Smooth muscle cell (in vitro differentiated cells): ENCODE results near the gene GUCD1. TPM values are rescaled to one million over a fixed set of nuclear protein-coding genes. Genes with fewer than 3 reads are reported as not detected.

Experiments
- DNase-seq: peaks from one replicate; lab custom pipeline; 2025; ENCODE audit not compliant: unreplicated experiment; lab: John Stamatoyannopoulos, UW
- H2AFZ ChIP-seq: fragments of 200-600 bp; sonication (generic); 2 replicates; pipeline ENCODE4 v1.6.0; 2016; ENCODE audit warnings: antibody characterized with exemption, low read depth, mild to moderate bottlenecking
- H3F3A ChIP-seq: fragments of 200-600 bp; sonication (generic); 2 replicates; pipeline ENCODE4 v1.6.0; 2017; ENCODE audit warnings: antibody characterized with exemption, low read depth
- H3K27ac ChIP-seq: fragments of 200-600 bp; sonication (generic); 2 replicates; pipeline ENCODE4 v1.5.1; 2016; ENCODE audit warnings: low read depth, mild to moderate bottlenecking
- H3K27me3 ChIP-seq: fragments of 200-600 bp; sonication (generic); 2 replicates; pipeline ENCODE4 v1.6.1; 2016; ENCODE audit warnings: low read depth, mild to moderate bottlenecking
- H3K36me3 ChIP-seq: fragments of 200-600 bp; sonication (generic); 2 replicates; pipeline ENCODE4 v1.5.1; 2016; ENCODE audit warnings: low read depth
- H3K4me1 ChIP-seq: fragments of 200-600 bp; sonication (generic); 2 replicates; pipeline ENCODE4 v1.5.1; 2016; ENCODE audit warnings: low read depth
- H3K4me2 ChIP-seq: fragments of 200-600 bp; sonication (generic); 2 replicates; pipeline ENCODE4 v1.6.0; 2016; ENCODE audit warnings: mild to moderate bottlenecking
- H3K4me3 ChIP-seq: fragments of 200-600 bp; sonication (generic); 2 replicates; pipeline ENCODE4 v1.5.1; 2016; ENCODE audit warnings: mild to moderate bottlenecking
- H3K79me2 ChIP-seq: fragments of 200-600 bp; sonication (generic); 2 replicates; pipeline ENCODE4 v1.6.0; 2016; ENCODE audit warnings: low read depth, mild to moderate bottlenecking
- H3K9ac ChIP-seq: fragments of 200-600 bp; sonication (generic); 2 replicates; pipeline ENCODE4 v1.6.0; 2016; ENCODE audit warnings: low read depth
- H3K9me3 ChIP-seq: fragments of 200-600 bp; sonication (generic); replicated peaks from 2 replicates; pipeline ENCODE4 v1.5.1; 2016; ENCODE audit warnings: low read depth
- H4K20me1 ChIP-seq: fragments of 200-600 bp; sonication (generic); 2 replicates; pipeline ENCODE4 v1.6.0; 2016; ENCODE audit warnings: low read depth
- WGBS: methylation state at CpG from one replicate; pipeline ENCODE4 v1.1.7; 2016; ENCODE audit warnings: low lambda C conversion rate; 5-methylcytosine and 5-hydroxymethylcytosine counted together
- polyA plus RNA-seq: library from polyadenylated mRNA; unstranded; fragments of >200 nt; fragmentation: Nextera tagmentation; extraction: Ambion mirVana; gene quantifications from 2 replicates; pipeline ENCODE4 v1.2.1, GENCODE V29; 2016
- total RNA-seq: library from RNA; depleted of rRNA; stranded (reverse); fragments of >200 nt; gene quantifications from 2 replicates; pipeline ENCODE4 v1.2.3, GENCODE V29; 2014
- TF ChIP-seq, protein P1 (sequence below): fragments of 200-600 bp; sonication (generic); IDR thresholded peaks from 2 replicates; pipeline ENCODE4 v1.5.1; 2017; ENCODE audit warnings: borderline replicate concordance, mild to moderate bottlenecking, antibody characterized with exemption; ENCODE audit not compliant: insufficient read depth, poor library complexity, severe bottlenecking

GUCD1 gene
- total and polyA plus RNA-seq, 2 experiments from 2014 or later = 54.3 to 56.0 TPM

DNA sequence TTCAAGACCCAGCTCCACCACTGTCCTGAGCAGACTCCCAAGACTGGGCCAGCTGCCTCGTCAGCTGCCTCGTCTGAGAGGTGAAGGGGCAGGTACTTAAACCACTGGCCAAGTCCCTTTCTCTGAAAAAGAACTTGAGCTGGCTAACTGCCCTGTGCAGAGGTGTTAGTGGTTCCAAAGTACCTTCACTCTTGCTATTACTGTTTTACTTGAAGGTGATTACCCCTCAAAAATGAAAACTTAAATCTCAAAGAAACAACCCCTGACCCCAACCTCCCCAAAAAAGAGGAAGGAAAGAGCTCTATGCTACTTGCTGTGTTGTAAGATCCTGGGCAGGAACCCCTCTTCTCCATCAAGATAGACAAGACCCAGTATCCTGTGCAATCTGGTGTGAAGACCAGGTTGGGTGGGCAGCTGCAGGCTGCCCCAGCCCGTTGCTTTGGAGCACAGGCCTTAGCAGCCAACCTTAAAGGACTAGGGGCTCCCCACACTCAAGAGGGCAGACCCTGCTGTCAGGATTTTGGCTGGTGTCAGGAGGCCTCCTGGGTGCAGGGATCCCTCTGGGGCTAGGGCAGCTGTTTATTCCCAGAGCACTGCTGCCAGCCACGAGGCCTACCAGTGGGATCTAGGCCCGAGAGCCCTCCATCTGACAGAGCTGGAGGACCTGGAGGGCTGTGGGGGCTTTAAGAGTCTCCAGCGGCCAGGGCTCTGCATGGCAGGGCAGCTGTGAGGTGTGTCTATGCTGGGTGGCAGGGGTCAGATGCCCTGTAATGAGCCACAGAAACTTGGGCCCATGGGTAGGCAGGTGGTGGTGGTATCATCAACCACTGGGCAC lies 13.0 kb downstream of the GUCD1 start:
- no peaks in the 10 kb centered on the region for H3K4me1 ChIP-seq
- H3K4me2 ChIP-seq = no peak overlapping the region
- H3K4me3 ChIP-seq = no peak overlapping the region
- H3K27me3 ChIP-seq = no peaks in the 10 kb centered on the region
- no peaks in the 10 kb centered on the region for H3K36me3 ChIP-seq
- 91% methylated on average over 6 of the region's 6 CpGs for WGBS
- DNase-seq = no peak
- H3K9me3 ChIP-seq = no peaks in the 10 kb centered on the region
- no peaks in the 10 kb centered on the region for H3K79me2 ChIP-seq
- no peaks in the 10 kb centered on the region for H3F3A ChIP-seq
- H2AFZ ChIP-seq = no peak overlapping the region
- H4K20me1 ChIP-seq = peaks cover 8% of the 10 kb centered on the region
- no peak overlapping the region for H3K9ac ChIP-seq
- TF ChIP-seq, protein P1, sequence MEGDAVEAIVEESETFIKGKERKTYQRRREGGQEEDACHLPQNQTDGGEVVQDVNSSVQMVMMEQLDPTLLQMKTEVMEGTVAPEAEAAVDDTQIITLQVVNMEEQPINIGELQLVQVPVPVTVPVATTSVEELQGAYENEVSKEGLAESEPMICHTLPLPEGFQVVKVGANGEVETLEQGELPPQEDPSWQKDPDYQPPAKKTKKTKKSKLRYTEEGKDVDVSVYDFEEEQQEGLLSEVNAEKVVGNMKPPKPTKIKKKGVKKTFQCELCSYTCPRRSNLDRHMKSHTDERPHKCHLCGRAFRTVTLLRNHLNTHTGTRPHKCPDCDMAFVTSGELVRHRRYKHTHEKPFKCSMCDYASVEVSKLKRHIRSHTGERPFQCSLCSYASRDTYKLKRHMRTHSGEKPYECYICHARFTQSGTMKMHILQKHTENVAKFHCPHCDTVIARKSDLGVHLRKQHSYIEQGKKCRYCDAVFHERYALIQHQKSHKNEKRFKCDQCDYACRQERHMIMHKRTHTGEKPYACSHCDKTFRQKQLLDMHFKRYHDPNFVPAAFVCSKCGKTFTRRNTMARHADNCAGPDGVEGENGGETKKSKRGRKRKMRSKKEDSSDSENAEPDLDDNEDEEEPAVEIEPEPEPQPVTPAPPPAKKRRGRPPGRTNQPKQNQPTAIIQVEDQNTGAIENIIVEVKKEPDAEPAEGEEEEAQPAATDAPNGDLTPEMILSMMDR = no peak
- no peak overlapping the region for H3K27ac ChIP-seq

DNA sequence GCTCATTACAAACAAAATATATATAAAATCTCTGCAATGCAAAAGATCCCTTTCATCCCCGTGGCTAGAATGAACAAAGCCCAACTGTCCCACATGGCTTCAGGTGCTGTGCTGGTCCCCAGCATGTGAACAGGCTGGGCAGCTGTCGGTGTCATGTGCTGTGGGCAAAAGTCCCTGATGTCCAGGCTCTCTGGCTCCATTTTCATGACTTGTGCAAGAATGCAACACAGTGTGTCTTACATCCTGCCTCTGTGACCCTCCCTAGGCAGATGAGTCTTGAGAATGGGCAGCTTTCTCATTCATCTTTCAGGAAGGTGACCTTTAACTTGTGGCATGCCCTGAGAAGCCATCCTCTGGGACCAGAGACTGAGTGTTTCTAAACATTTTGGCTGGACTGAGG lies 14.5 kb downstream of the GUCD1 start:
- Histone ChIP-seq H3K27ac (no peak overlapping the region), H2AFZ (no peak overlapping the region), H3K9me3 (no peaks in the 10 kb centered on the region), H3K4me1 (no peaks in the 10 kb centered on the region), H3K79me2 (no peaks in the 10 kb centered on the region), H3K27me3 (no peaks in the 10 kb centered on the region), H3K4me3 (no peak overlapping the region), H4K20me1 (peaks cover 8% of the 10 kb centered on the region), H3K9ac (no peak overlapping the region), H3F3A (no peaks in the 10 kb centered on the region), H3K36me3 (no peaks in the 10 kb centered on the region), H3K4me2 (no peak overlapping the region)
- DNase-seq = no peak
- TF ChIP-seq, protein P1 = no peak
- 98% methylated on average over 2 of the region's 2 CpGs for WGBS

DNA sequence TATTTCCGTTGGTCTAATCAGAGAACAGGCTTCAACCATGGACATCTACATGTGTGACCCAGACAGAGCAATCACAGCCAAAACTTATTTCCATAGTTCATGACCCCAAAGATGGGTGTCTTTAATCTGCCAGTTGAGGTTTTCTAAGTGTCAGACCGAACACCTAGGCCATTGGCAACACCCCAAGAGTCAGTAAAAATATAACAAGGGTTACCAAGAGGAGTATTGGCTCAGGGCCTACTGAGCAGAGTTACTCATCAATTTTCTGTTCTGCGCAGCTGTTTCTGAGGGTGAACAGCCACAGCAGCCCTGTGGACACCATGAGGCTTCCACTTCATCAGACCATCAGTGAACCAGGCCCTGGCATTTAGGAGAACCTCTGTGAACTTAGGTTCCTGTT lies 18.8 kb downstream of the GUCD1 start:
- Histone ChIP-seq H4K20me1 (peaks cover 3% of the 10 kb centered on the region), H3K4me2 (no peak overlapping the region), H3K36me3 (no peaks in the 10 kb centered on the region), H3K4me3 (no peak overlapping the region), H3K9ac (no peak overlapping the region), H3K27me3 (no peaks in the 10 kb centered on the region), H3K9me3 (no peaks in the 10 kb centered on the region), H3K27ac (no peak overlapping the region), H2AFZ (no peak overlapping the region), H3K4me1 (no peaks in the 10 kb centered on the region), H3F3A (no peaks in the 10 kb centered on the region), H3K79me2 (no peaks in the 10 kb centered on the region)
- no peak for DNase-seq
- WGBS = 80% methylated on average over 3 of the region's 3 CpGs
- TF ChIP-seq, protein P1 = no peak

DNA sequence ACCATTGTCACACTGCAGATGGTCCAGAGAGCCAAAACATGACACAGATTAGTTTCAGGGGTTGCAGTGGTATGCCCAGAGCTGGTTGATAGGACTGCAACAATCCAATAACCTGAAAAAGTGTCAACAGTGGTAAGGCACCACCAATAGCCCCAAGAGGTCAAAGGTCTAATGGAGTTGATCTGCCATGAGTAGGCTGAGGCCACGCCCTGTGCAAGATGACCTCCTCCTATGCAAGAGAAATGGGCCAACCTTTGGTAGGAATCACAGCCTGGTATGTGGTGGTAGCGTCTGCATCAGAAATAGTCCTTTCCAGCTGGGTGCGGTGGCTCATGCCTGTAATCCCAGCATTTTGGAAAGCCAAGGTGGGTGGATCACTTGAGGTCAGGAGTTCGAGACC lies 19.6 kb downstream of the GUCD1 start:
- Histone ChIP-seq H3K27ac (no peak overlapping the region), H3K27me3 (no peaks in the 10 kb centered on the region), H3K4me1 (no peaks in the 10 kb centered on the region), H3K9ac (no peak overlapping the region), H3K9me3 (no peaks in the 10 kb centered on the region), H3K36me3 (no peaks in the 10 kb centered on the region), H4K20me1 (peaks cover under 1% of the 10 kb centered on the region), H2AFZ (no peak overlapping the region), H3K4me2 (no peak overlapping the region), H3F3A (no peaks in the 10 kb centered on the region), H3K4me3 (no peak overlapping the region), H3K79me2 (no peaks in the 10 kb centered on the region)
- 100% methylated on average over 4 of the region's 4 CpGs for WGBS
- no peak for DNase-seq
- TF ChIP-seq, protein P1 = no peak
